Measurements from ENCODE around the gene RAP1GAP2. TPM values are rescaled to one million over a fixed set of nuclear protein-coding genes. Genes with fewer than 3 reads are reported as not detected.

RAP1GAP2 gene
- total RNA-seq, 1 donor from 2014 or later = 3.8 TPM

DNA sequence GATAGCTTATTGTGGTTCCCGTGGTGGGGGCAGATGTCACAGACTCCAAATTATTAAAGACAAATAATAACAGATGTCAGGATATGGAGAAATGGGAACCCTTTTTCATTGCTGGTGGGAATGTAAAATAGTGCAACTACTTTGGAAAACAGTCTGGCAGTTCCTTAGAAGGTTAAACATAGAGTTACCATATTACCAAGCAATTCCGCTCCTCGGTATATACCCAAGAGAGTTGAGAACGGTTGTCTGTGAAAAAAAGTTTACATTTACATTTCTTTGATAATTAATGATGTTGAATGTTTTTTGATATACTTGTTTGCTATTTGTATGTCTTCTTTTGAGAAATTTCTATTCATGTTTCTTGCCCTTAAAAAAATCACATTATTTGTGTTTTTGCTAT is 226.0 kb downstream of the RAP1GAP2 start:
- Mint-ChIP-seq H3K4me1 (no peaks in the 10 kb centered on the region), H3K4me3 (no peak overlapping the region)

DNA sequence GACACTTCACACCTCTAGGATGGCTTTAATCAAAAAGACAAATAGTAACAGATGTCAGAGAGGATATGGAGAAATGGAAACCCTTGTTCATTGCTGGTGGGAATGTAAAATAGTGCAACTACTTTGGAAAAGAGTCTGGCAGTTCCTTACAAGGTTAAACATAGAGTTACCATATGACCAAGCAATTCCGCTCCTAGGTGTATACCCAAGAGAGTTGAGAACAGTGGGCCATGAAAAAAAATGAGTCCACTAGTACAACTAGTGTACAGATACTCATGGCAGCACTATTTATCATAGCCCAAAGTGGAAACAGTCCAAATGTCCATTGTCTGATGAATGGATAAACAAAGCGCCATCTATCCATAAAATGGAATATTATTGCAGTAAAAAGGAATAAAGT is 228.1 kb downstream of the RAP1GAP2 start:
- H3K36me3 ChIP-seq = no peaks in the 10 kb centered on the region
- no peaks in the 10 kb centered on the region for H3K79me2 ChIP-seq (ENCODE audit: low read depth)
- H3K9ac ChIP-seq = no peak overlapping the region
- no peak overlapping the region for H3K27ac ChIP-seq
- no peak overlapping the region for H2AFZ ChIP-seq (replicated peaks)
- peaks cover 9% of the 10 kb centered on the region for H3K27me3 Mint-ChIP-seq (ENCODE audit: insufficient read depth, low read depth)
- no peaks in the 10 kb centered on the region for H4K20me1 ChIP-seq (ENCODE audit: low read depth)
- H3K27ac Mint-ChIP-seq = no peak overlapping the region
- no peak for DNase-seq (ENCODE audit: low spot score)
- peaks cover 14% of the 10 kb centered on the region for H3K9me3 ChIP-seq (ENCODE audit: low read depth)
- TF ChIP-seq EZH2 (IDR thresholded peaks at IDR 0.05) (no peak), EZH2phosphoT487 (IDR thresholded peaks at IDR 0.05) (no peak)
- TF ChIP-seq, protein P1, sequence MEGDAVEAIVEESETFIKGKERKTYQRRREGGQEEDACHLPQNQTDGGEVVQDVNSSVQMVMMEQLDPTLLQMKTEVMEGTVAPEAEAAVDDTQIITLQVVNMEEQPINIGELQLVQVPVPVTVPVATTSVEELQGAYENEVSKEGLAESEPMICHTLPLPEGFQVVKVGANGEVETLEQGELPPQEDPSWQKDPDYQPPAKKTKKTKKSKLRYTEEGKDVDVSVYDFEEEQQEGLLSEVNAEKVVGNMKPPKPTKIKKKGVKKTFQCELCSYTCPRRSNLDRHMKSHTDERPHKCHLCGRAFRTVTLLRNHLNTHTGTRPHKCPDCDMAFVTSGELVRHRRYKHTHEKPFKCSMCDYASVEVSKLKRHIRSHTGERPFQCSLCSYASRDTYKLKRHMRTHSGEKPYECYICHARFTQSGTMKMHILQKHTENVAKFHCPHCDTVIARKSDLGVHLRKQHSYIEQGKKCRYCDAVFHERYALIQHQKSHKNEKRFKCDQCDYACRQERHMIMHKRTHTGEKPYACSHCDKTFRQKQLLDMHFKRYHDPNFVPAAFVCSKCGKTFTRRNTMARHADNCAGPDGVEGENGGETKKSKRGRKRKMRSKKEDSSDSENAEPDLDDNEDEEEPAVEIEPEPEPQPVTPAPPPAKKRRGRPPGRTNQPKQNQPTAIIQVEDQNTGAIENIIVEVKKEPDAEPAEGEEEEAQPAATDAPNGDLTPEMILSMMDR (IDR thresholded peaks at IDR 0.05) = no peak
- H3F3A ChIP-seq (ENCODE audit: low read depth) = no peaks in the 10 kb centered on the region
- H3K4me3 ChIP-seq = no peak overlapping the region
- no peak overlapping the region for H3K4me2 ChIP-seq
- no peaks in the 10 kb centered on the region for H3K36me3 Mint-ChIP-seq
- peaks cover 4% of the 10 kb centered on the region for H3K4me1 Mint-ChIP-seq
- peaks cover 21% of the 10 kb centered on the region for H3K9me3 Mint-ChIP-seq
- H3K27me3 ChIP-seq = no peaks in the 10 kb centered on the region
- H3K4me3 Mint-ChIP-seq = no peak overlapping the region
- peaks cover 8% of the 10 kb centered on the region for H3K4me1 ChIP-seq

More for the DNA sequence above, 226.0 kb downstream of the RAP1GAP2 start:
- TF ChIP-seq EZH2 (IDR thresholded peaks at IDR 0.05) (no peak), EZH2phosphoT487 (IDR thresholded peaks at IDR 0.05) (no peak)
- TF ChIP-seq, protein P1 (IDR thresholded peaks at IDR 0.05) = no peak
- no peak overlapping the region for H3K4me3 ChIP-seq
- peaks cover 14% of the 10 kb centered on the region for H3K9me3 ChIP-seq (ENCODE audit: low read depth)
- Mint-ChIP-seq H3K9me3 (peaks cover 21% of the 10 kb centered on the region), H3K27me3 (ENCODE audit: insufficient read depth, low read depth) (peaks cover 6% of the 10 kb centered on the region), H3K27ac (no peak overlapping the region), H3K36me3 (no peaks in the 10 kb centered on the region)
- no peaks in the 10 kb centered on the region for H3K79me2 ChIP-seq (ENCODE audit: low read depth)
- no peak overlapping the region for H3K9ac ChIP-seq
- H3F3A ChIP-seq (ENCODE audit: low read depth) = no peaks in the 10 kb centered on the region
- peaks cover 5% of the 10 kb centered on the region for H3K4me1 ChIP-seq
- DNase-seq (ENCODE audit: low spot score) = no peak
- H3K27ac ChIP-seq = no peak overlapping the region
- H3K4me2 ChIP-seq = no peak overlapping the region
- H2AFZ ChIP-seq (replicated peaks) = no peak overlapping the region
- H4K20me1 ChIP-seq (ENCODE audit: low read depth) = no peaks in the 10 kb centered on the region
- no peaks in the 10 kb centered on the region for H3K27me3 ChIP-seq
- H3K36me3 ChIP-seq = no peaks in the 10 kb centered on the region

DNA sequence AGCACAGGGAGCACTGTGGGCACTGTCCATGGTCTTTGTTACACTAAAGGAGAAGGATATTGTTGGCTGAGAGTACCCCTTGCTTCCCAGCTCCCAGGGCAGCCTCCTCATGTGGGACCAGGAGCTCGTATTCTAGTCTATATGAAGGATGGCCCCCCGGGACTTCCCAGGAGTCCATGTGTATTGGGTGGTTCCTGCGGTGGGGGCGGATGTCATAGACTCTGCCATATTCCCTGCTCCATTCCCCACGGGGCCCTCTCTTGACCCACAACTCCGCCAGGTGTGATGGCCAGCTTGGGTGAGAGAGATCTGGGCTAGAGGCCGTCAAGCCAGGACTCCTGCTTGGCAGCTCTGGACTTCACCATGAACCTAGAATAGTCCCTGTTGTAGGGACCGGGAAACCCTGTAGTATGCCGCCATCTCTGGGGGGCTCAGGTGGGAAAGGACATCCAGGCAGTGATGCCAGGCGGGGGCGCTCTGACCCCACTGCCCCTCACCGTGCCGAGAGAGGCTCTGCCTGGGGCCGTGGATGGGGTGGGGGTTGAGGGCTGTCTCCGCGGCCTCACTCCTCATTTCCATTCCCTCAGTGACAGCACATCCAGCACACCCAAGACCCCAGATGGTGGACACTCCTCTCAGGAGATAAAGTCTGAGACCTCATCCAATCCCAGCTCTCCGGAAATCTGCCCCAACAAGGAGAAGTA is 229.3 kb downstream of the RAP1GAP2 start:
- Mint-ChIP-seq H3K4me3 (no peak overlapping the region), H3K27ac (no peak overlapping the region), H3K4me1 (peaks cover 4% of the 10 kb centered on the region), H3K9me3 (peaks cover 21% of the 10 kb centered on the region), H3K36me3 (no peaks in the 10 kb centered on the region), H3K27me3 (ENCODE audit: insufficient read depth, low read depth) (peaks cover 10% of the 10 kb centered on the region)
- H3K9me3 ChIP-seq (ENCODE audit: low read depth) = peaks cover 14% of the 10 kb centered on the region
- H3K36me3 ChIP-seq = no peaks in the 10 kb centered on the region
- H3F3A ChIP-seq (ENCODE audit: low read depth) = no peaks in the 10 kb centered on the region
- no peak overlapping the region for H3K9ac ChIP-seq
- no peaks in the 10 kb centered on the region for H3K79me2 ChIP-seq (ENCODE audit: low read depth)
- peaks cover 8% of the 10 kb centered on the region for H3K4me1 ChIP-seq
- no peaks in the 10 kb centered on the region for H3K27me3 ChIP-seq
- TF ChIP-seq EZH2 (IDR thresholded peaks at IDR 0.05) (no peak), EZH2phosphoT487 (IDR thresholded peaks at IDR 0.05) (no peak)
- TF ChIP-seq, protein P1 (IDR thresholded peaks at IDR 0.05) = no peak
- H4K20me1 ChIP-seq (ENCODE audit: low read depth) = no peaks in the 10 kb centered on the region
- H3K4me3 ChIP-seq = no peak overlapping the region
- H3K4me2 ChIP-seq = no peak overlapping the region
- no peak overlapping the region for H3K27ac ChIP-seq
- no peak overlapping the region for H2AFZ ChIP-seq (replicated peaks)
- DNase-seq (ENCODE audit: low spot score) = no peak

Data from neural progenitor cell (in vitro differentiated cells).